HG03575 (cell line): Measurements from ENCODE around the gene TACC2.

Experiments used
- ATAC-seq: cut with Tn5 transposase; IDR thresholded peaks from one replicate; pipeline ENCODE4 v1.9.1; 2021; ENCODE audit not compliant: unreplicated experiment, insufficient number of reproducible peaks, low FRiP score; ENCODE audit errors: extremely low read depth

Gene TACC2

GRCh38 chr10:122263971-122264370, 275.0 kb downstream of the TACC2 start:
- ATAC-seq, result no peak

- ATAC-seq, result no peak
These were observed 275.5 kb downstream of the TACC2 start for GRCh38 chr10:122264436-122264835.

- no peak for ATAC-seq
These were observed 276.0 kb downstream of the TACC2 start for GRCh38 chr10:122264931-122265330.

- ATAC-seq, result no peak
These were observed 276.9 kb downstream of the TACC2 start for GRCh38 chr10:122265896-122266295.

- ATAC-seq, result no peak
These were observed 279.1 kb downstream of the TACC2 start for GRCh38 chr10:122267849-122268737.

GRCh38 chr10:122269059-122269687, 280.2 kb downstream of the TACC2 start:
- no peak for ATAC-seq

- no peak for ATAC-seq
These were observed 282.1 kb downstream of the TACC2 start, which contains the start of gene BTBD16 for GRCh38 chr10:122271076-122271475. TSS of gene BTBD16 (plus strand) at chr10:122271296. CDS start at chr10:122275082, 3,786 bp downstream.

- no peak for ATAC-seq
These were observed 285.1 kb downstream of the TACC2 start for GRCh38 chr10:122273966-122274545.

- ATAC-seq, result no peak
These were observed 287.7 kb downstream of the TACC2 start for GRCh38 chr10:122276611-122277208.

- ATAC-seq, result no peak
These were observed 288.7 kb downstream of the TACC2 start for GRCh38 chr10:122277526-122278136.

- no peak for ATAC-seq
These were observed 290.8 kb downstream of the TACC2 start for GRCh38 chr10:122279725-122280141.

- ATAC-seq, result no peak
These were observed 291.2 kb downstream of the TACC2 start for GRCh38 chr10:122280156-122280555.

- ATAC-seq, result no peak
These were observed 292.2 kb downstream of the TACC2 start for GRCh38 chr10:122281018-122281626.

GRCh38 chr10:122281751-122282150, 292.8 kb downstream of the TACC2 start:
- no peak for ATAC-seq

GRCh38 chr10:122282253-122282671, 293.3 kb downstream of the TACC2 start:
- no peak for ATAC-seq

GRCh38 chr10:122282909-122283308, 293.9 kb downstream of the TACC2 start:
- no peak for ATAC-seq

- ATAC-seq, result no peak
These were observed 296.8 kb downstream of the TACC2 start for GRCh38 chr10:122285506-122286444.

- no peak for ATAC-seq
These were observed 297.9 kb downstream of the TACC2 start for GRCh38 chr10:122286867-122287266.
